Measurements from ENCODE around the gene THSD7A.

Gene THSD7A

DNA sequence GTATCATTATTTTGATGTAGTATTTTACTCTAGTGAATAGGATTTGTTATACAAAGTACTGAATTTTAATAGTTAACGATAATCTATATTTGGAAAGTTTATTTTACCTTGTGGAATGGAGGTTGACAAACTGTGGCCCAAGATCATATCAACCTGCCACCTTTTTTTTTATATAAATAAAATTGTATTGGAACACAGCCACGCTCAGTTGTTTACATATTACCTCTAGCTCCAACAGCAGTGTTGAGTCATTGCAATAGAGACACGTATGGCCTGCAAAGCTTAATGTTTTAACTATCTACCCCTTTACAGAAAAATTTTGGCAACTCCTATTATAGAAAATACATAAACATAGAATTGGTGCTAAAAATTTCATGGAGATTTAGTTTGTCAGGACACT lies 239.3 kb downstream of the THSD7A start:
- TF ChIP-seq, protein P1, sequence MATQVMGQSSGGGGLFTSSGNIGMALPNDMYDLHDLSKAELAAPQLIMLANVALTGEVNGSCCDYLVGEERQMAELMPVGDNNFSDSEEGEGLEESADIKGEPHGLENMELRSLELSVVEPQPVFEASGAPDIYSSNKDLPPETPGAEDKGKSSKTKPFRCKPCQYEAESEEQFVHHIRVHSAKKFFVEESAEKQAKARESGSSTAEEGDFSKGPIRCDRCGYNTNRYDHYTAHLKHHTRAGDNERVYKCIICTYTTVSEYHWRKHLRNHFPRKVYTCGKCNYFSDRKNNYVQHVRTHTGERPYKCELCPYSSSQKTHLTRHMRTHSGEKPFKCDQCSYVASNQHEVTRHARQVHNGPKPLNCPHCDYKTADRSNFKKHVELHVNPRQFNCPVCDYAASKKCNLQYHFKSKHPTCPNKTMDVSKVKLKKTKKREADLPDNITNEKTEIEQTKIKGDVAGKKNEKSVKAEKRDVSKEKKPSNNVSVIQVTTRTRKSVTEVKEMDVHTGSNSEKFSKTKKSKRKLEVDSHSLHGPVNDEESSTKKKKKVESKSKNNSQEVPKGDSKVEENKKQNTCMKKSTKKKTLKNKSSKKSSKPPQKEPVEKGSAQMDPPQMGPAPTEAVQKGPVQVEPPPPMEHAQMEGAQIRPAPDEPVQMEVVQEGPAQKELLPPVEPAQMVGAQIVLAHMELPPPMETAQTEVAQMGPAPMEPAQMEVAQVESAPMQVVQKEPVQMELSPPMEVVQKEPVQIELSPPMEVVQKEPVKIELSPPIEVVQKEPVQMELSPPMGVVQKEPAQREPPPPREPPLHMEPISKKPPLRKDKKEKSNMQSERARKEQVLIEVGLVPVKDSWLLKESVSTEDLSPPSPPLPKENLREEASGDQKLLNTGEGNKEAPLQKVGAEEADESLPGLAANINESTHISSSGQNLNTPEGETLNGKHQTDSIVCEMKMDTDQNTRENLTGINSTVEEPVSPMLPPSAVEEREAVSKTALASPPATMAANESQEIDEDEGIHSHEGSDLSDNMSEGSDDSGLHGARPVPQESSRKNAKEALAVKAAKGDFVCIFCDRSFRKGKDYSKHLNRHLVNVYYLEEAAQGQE (IDR thresholded peaks at IDR 0.05; ENCODE audit: insufficient read depth in 1 of 2, low read depth in 2 of 2, low read length in 2 of 2) = no peak
- no peak for TF ChIP-seq FOXP2 (optimal IDR thresholded peaks at IDR 0.05; ENCODE audit: borderline replicate concordance, extremely low read depth, extremely low read length, insufficient read depth)
- TF ChIP-seq TAF1 (IDR thresholded peaks at IDR 0.05; ENCODE audit: borderline replicate concordance, insufficient read depth, low read length) = no peak
- no peak for TF ChIP-seq POLR2AphosphoS5 (IDR thresholded peaks at IDR 0.05; ENCODE audit: low read depth, low read length)
- TF ChIP-seq SIN3A (IDR thresholded peaks at IDR 0.05; ENCODE audit: borderline replicate concordance, insufficient read depth, low read length) = no peak

DNA sequence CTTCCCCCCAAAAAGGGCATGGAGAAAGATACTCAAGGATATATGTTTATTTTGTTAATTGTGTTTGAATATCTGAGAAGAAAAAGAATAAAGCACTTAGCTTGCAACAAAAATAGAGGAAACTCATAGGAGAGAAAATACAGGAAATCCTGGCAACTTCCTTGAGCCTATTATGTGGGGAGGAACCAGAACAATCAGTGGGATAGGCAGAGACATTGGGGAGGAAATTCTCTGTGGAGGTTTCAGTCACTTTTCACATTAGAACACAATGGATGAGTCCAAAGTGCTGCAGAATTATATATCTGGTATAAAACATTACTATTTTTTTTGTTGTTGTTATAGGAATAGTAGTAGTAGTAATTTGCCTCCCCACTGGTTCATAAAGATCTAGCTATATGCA lies 240.1 kb downstream of the THSD7A start:
- TF ChIP-seq POLR2AphosphoS5 (IDR thresholded peaks at IDR 0.05; ENCODE audit: low read depth, low read length) (no peak), SIN3A (IDR thresholded peaks at IDR 0.05; ENCODE audit: borderline replicate concordance, insufficient read depth, low read length) (no peak), FOXP2 (optimal IDR thresholded peaks at IDR 0.05; ENCODE audit: borderline replicate concordance, extremely low read depth, extremely low read length, insufficient read depth) (no peak), TAF1 (IDR thresholded peaks at IDR 0.05; ENCODE audit: borderline replicate concordance, insufficient read depth, low read length) (no peak)
- TF ChIP-seq, protein P1 (IDR thresholded peaks at IDR 0.05; ENCODE audit: insufficient read depth in 1 of 2, low read depth in 2 of 2, low read length in 2 of 2) = no peak

DNA sequence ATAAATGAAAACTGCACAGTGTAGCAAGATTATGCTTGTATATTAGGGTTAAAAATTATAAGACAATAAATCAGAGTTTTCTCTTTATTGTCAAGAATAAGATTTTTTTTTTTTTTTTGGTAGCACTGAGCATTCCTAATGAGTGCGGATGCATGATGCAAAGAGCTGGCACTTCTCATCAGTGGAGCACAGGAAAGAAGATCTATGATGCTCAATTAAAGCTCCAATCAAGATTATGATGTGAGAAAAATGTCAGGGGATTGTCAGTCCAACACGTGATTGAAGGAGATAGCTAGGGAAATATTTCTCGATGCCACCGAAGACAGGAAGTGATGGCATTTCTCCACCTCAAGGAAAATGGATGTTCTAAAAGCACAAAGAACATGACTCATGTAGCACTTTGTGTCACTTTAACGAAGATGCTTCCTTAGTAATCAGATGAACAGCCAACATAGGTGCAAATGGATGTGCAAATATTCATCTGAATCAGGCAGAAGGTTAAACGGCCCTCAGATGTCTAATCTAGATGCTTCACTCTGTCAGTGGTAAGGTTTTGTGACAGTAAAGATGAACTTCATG lies 240.9 kb downstream of the THSD7A start:
- TF ChIP-seq, protein P1 (IDR thresholded peaks at IDR 0.05; ENCODE audit: insufficient read depth in 1 of 2, low read depth in 2 of 2, low read length in 2 of 2) = no peak
- TF ChIP-seq FOXP2 (optimal IDR thresholded peaks at IDR 0.05; ENCODE audit: borderline replicate concordance, extremely low read depth, extremely low read length, insufficient read depth) (no peak), SIN3A (IDR thresholded peaks at IDR 0.05; ENCODE audit: borderline replicate concordance, insufficient read depth, low read length) (no peak), POLR2AphosphoS5 (IDR thresholded peaks at IDR 0.05; ENCODE audit: low read depth, low read length) (no peak)

GRCh38 chr7:11589251-11589650 lies 242.7 kb downstream of the THSD7A start:
- TF ChIP-seq SIN3A (IDR thresholded peaks at IDR 0.05; ENCODE audit: borderline replicate concordance, insufficient read depth, low read length) = no peak
- TF ChIP-seq TAF1 (IDR thresholded peaks at IDR 0.05; ENCODE audit: borderline replicate concordance, insufficient read depth, low read length) = no peak
- TF ChIP-seq, protein P1 (IDR thresholded peaks at IDR 0.05; ENCODE audit: insufficient read depth in 1 of 2, low read depth in 2 of 2, low read length in 2 of 2) = no peak
- no peak for TF ChIP-seq FOXP2 (optimal IDR thresholded peaks at IDR 0.05; ENCODE audit: borderline replicate concordance, extremely low read depth, extremely low read length, insufficient read depth)
- no peak for TF ChIP-seq POLR2AphosphoS5 (IDR thresholded peaks at IDR 0.05; ENCODE audit: low read depth, low read length)

- TF ChIP-seq, protein P1 (IDR thresholded peaks at IDR 0.05; ENCODE audit: insufficient read depth in 1 of 2, low read depth in 2 of 2, low read length in 2 of 2) = no peak
- no peak for TF ChIP-seq POLR2AphosphoS5 (IDR thresholded peaks at IDR 0.05; ENCODE audit: low read depth, low read length)
- no peak for TF ChIP-seq FOXP2 (optimal IDR thresholded peaks at IDR 0.05; ENCODE audit: borderline replicate concordance, extremely low read depth, extremely low read length, insufficient read depth)
- no peak for TF ChIP-seq TAF1 (IDR thresholded peaks at IDR 0.05; ENCODE audit: borderline replicate concordance, insufficient read depth, low read length)
- TF ChIP-seq SIN3A (IDR thresholded peaks at IDR 0.05; ENCODE audit: borderline replicate concordance, insufficient read depth, low read length) = no peak
Observed at GRCh38 chr7:11587814-11588213, 244.2 kb downstream of the THSD7A start.
